ENCODE results near the gene NRL. TPM values are rescaled to one million over a fixed set of nuclear protein-coding genes. Genes with fewer than 3 reads are reported as not detected.

Gene NRL
- total and polyA plus RNA-seq, 10 of the 15 experiments (the other 5 are each of a cell fraction or from before 2014, with no cell fraction given) = 0.11 to 4.4 (median 2.2) TPM

- H3K36me3 ChIP-seq (ENCODE audit: control insufficient read depth in 2 of 2, insufficient read depth in 2 of 2, low read length in 1 of 2) = no peaks in the 10 kb centered on the region
- no peak overlapping the region for H3K27ac ChIP-seq (ENCODE audit: control insufficient read depth, insufficient read depth)
- in situ Hi-C loops (cut with MboI) (no loop called here), intact Hi-C loops (cut with micrococcal nuclease; ENCODE audit: unreplicated experiment) (no loop called here)
- no peak for FAIRE-seq
- ATAC-seq = no peak
- H3K9me3 ChIP-seq (replicated peaks; ENCODE audit: control insufficient read depth, insufficient read depth, low read length) = no peaks in the 10 kb centered on the region
- H3K4me3 ChIP-seq = no peak overlapping the region
- H3K4me2 ChIP-seq (ENCODE audit: control insufficient read depth, insufficient read depth) = no peak overlapping the region
- WGBS (ENCODE audit: insufficient coverage, insufficient replicate concordance, low lambda C conversion rate, missing lambda C conversion rate) = 84% methylated on average over 3 of the region's 9 CpGs
- no peak for DNase-seq (ENCODE audit: low read depth, low spot score)
- POLR2A ChIA-PET = interaction anchor here (1.0 to 4.2 kb wide), 6 partner anchors 11 to 116 kb away, joined by 3 to 33 read pairs (median 4); partner anchors contain the start of genes PCK2, PSME2, RNF31 and TM9SF1
- CTCF ChIA-PET = interaction anchor here (2.2 to 4.9 kb wide), 4 partner anchors 13 to 29 kb away, joined by 8 to 71 read pairs (median 39); partner anchors contain the start of gene PCK2
- H3K4me1 ChIP-seq (ENCODE audit: control insufficient read depth, insufficient read depth, low read length) = peaks cover 28% of the 10 kb centered on the region
- BruUV-seq (replicated peaks) = no TSS peak
- no peak overlapping the region for H2AFZ ChIP-seq (ENCODE audit: control insufficient read depth, low read depth, low read length)
- H3K27me3 ChIP-seq (replicated peaks in 1 of 2; ENCODE audit: control insufficient read depth in 2 of 2, insufficient read depth in 2 of 2, low read length in 1 of 2) = no peaks in the 10 kb centered on the region
- H4K20me1 ChIP-seq (ENCODE audit: control insufficient read depth, insufficient read depth) = no peaks in the 10 kb centered on the region
- RAD21 ChIA-PET (ENCODE audit: unreplicated experiment) = interaction anchor here (0.8 to 4.6 kb wide), 5 partner anchors 13 to 218 kb away, joined by 3 to 39 read pairs (median 6); partner anchors contain the start of gene PCK2
- SMC1A ChIA-PET (ENCODE audit: uncharacterized antibody, unreplicated experiment) = interaction anchor here (0.7 to 5.2 kb wide), 10 partner anchors 11 to 228 kb away, joined by 3 to 51 read pairs (median 4); partner anchors contain the start of genes CIDEB, DCAF11, IRF9 and MDP1
- no peaks in the 10 kb centered on the region for H3K79me2 ChIP-seq (ENCODE audit: control insufficient read depth, insufficient read depth, low read length)
- H3K9ac ChIP-seq (ENCODE audit: control insufficient read depth, insufficient read depth, low read length) = no peak overlapping the region
- TF ChIP-seq KAT2A (conservative IDR thresholded peaks at IDR 0.05; ENCODE audit: control insufficient read depth, low read depth, low read length) = no peak
- no peak for TF ChIP-seq RCOR1 (conservative IDR thresholded peaks at IDR 0.05; ENCODE audit: low read depth, low read length)
- TF ChIP-seq BCLAF1 (IDR thresholded peaks at IDR 0.05) = no peak
- TF ChIP-seq NBN (IDR thresholded peaks at IDR 0.05) = no peak
- TF ChIP-seq NFYB (IDR thresholded peaks at IDR 0.05; ENCODE audit: insufficient read depth, low read depth, low read length) = no peak
- no peak for TF ChIP-seq ZNF24 (IDR thresholded peaks at IDR 0.05)
- TF ChIP-seq MTA3 (IDR thresholded peaks at IDR 0.05; ENCODE audit: borderline replicate concordance, low read length) = no peak
- no peak for TF ChIP-seq ZBED1 (IDR thresholded peaks at IDR 0.05; ENCODE audit: borderline replicate concordance)
- TF ChIP-seq E2F8 (IDR thresholded peaks at IDR 0.05; ENCODE audit: low read depth, partially characterized antibody) = no peak
- no peak for TF ChIP-seq MLLT1 (IDR thresholded peaks at IDR 0.05)
- no peak for TF ChIP-seq IRF3 (IDR thresholded peaks at IDR 0.05)
- TF ChIP-seq HSF1 (IDR thresholded peaks at IDR 0.05; ENCODE audit: low read depth, low read length) = no peak
- TF ChIP-seq WRNIP1 (IDR thresholded peaks at IDR 0.05; ENCODE audit: borderline replicate concordance, low read depth, low read length) = no peak
Observed at GRCh38 chr14:24079491-24080141, 35.1 kb downstream of the NRL start.

All from GM12878 (cell line).